K562 (cell line): ENCODE measurements around the gene EFR3B.

Experiments
- RFX1 ChIP-seq: fragments of 450-650 bp; IDR thresholded peaks from 2 replicates; pipeline ENCODE4 v1.6.1; 2016; ENCODE audit warnings: mild to moderate bottlenecking, moderate library complexity
- USF2 ChIP-seq: sonication (generic); formaldehyde crosslinking; IDR thresholded peaks from 2 replicates; pipeline ENCODE4 v1.5.0; 2020; ENCODE audit warnings: missing genetic modification reagents
- YY1 ChIP-seq, 3 experiments: IDR thresholded peaks; 2 replicates each; pipeline ENCODE4 v1.6.1; 2011; ENCODE audit warnings: low read length in 2 of 3, mild to moderate bottlenecking in 2 of 3, moderate library complexity in 2 of 3, borderline replicate concordance in 1 of 3, control low read depth in 1 of 3, low read depth in 1 of 3; ENCODE audit not compliant: insufficient read depth in 3 of 3, insufficient replicate concordance in 2 of 3, control insufficient read depth in 1 of 3, insufficient read length in 1 of 3; ENCODE audit errors: extremely low read depth in 1 of 3

- TF ChIP-seq USF2 (no peak), YY1 (IDR thresholded peaks at IDR 0.05; ENCODE audit: borderline replicate concordance in 1 of 3, control insufficient read depth in 1 of 3, extremely low read depth in 1 of 3, insufficient read depth in 3 of 3, insufficient read length in 1 of 3, insufficient replicate concordance in 2 of 3, low read depth in 1 of 3, low read length in 2 of 3) (no peak), RFX1 (no peak)
These were observed 75.1 kb downstream of the EFR3B start for GRCh38 chr2:25116956-25117355.
